Mesothelial cell of epicardium (in vitro differentiated cells): ENCODE results near the gene NCKAP1. TPM values are rescaled to one million over a fixed set of nuclear protein-coding genes. Genes with fewer than 3 reads are reported as not detected.
A peak's percentile ranks its signal among the peaks of the same experiment; 100 is the strongest.
"Not testable (repeated sequence)": the region's sequence is repeated elsewhere in the genome, so short reads cannot be mapped to it uniquely, and the experiment has no call there.

Source experiments
- DNase-seq, 2 experiments: peaks; one replicate each; pipeline ENCODE4 v3.0.0; 2021; ENCODE audit warnings: low spot score in 2 of 2; ENCODE audit not compliant: unreplicated experiment in 2 of 2
- H3K27ac Mint-ChIP-seq: 2 replicates; pipeline ENCODE4 v1.8.0; 2021; ENCODE audit warnings: mixed read lengths
- H3K27me3 Mint-ChIP-seq: 2 replicates; pipeline ENCODE4 v1.8.0; 2021; ENCODE audit warnings: low read depth, mixed read lengths
- H3K36me3 Mint-ChIP-seq: 2 replicates; pipeline ENCODE4 v1.8.0; 2021; ENCODE audit warnings: mixed read lengths
- H3K4me1 Mint-ChIP-seq: 2 replicates; pipeline ENCODE4 v1.8.0; 2021; ENCODE audit warnings: mixed read lengths
- H3K4me3 Mint-ChIP-seq: 2 replicates; pipeline ENCODE4 v1.8.0; 2021; ENCODE audit warnings: mild to moderate bottlenecking, moderate library complexity, mixed read lengths
- H3K9me3 Mint-ChIP-seq: 2 replicates; pipeline ENCODE4 v1.8.0; 2021; ENCODE audit warnings: mixed read lengths
- total RNA-seq: library from RNA; stranded (reverse); gene quantifications from 3 replicates; pipeline ENCODE4 v1.2.1, GENCODE V29; 2021
- TF ChIP-seq, protein P1 (sequence below): fragments of 200-600 bp; sonication (generic); IDR thresholded peaks from one replicate; pipeline ENCODE4 v1.5.0; 2021; ENCODE audit warnings: antibody characterized with exemption; ENCODE audit not compliant: unreplicated experiment

Gene NCKAP1
- total RNA-seq, 1 donor from 2014 or later, result 104 TPM

DNA sequence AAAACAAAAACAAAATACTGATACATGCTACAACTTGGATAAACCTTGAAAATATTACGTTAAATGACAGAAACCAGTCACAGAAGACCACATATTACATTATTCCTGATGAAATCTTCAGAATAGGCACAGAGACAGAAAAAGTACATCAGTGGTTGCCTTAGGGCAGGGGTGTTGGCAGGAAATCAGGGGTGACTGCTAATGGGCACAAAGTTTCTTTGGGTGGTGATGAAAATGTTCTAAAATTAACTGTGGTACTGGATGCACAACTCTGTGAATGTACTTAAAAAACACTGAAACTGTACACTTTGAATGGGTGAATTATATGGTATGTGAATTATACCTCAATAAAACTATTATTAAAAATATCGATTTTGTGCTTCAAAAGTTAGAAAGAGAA lies 16.6 kb downstream of the NCKAP1 start:
- peaks cover 30% of the 10 kb centered on the region for H3K36me3 Mint-ChIP-seq
- H3K4me3 Mint-ChIP-seq, result no peak overlapping the region
- no peaks in the 10 kb centered on the region for H3K27me3 Mint-ChIP-seq
- H3K9me3 Mint-ChIP-seq, result peaks cover 8% of the 10 kb centered on the region
- DNase-seq, result no peak
- peaks cover 6% of the 10 kb centered on the region for H3K4me1 Mint-ChIP-seq
- TF ChIP-seq, protein P1, sequence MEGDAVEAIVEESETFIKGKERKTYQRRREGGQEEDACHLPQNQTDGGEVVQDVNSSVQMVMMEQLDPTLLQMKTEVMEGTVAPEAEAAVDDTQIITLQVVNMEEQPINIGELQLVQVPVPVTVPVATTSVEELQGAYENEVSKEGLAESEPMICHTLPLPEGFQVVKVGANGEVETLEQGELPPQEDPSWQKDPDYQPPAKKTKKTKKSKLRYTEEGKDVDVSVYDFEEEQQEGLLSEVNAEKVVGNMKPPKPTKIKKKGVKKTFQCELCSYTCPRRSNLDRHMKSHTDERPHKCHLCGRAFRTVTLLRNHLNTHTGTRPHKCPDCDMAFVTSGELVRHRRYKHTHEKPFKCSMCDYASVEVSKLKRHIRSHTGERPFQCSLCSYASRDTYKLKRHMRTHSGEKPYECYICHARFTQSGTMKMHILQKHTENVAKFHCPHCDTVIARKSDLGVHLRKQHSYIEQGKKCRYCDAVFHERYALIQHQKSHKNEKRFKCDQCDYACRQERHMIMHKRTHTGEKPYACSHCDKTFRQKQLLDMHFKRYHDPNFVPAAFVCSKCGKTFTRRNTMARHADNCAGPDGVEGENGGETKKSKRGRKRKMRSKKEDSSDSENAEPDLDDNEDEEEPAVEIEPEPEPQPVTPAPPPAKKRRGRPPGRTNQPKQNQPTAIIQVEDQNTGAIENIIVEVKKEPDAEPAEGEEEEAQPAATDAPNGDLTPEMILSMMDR, result no peak
- H3K27ac Mint-ChIP-seq, result no peak overlapping the region

GRCh38 chr2:183019718-183020442 lies 18.4 kb downstream of the NCKAP1 start:
- DNase-seq, result no peak
- no peak overlapping the region for H3K27ac Mint-ChIP-seq
- no peaks in the 10 kb centered on the region for H3K27me3 Mint-ChIP-seq
- H3K4me3 Mint-ChIP-seq, result no peak overlapping the region
- peaks cover 8% of the 10 kb centered on the region for H3K9me3 Mint-ChIP-seq
- H3K36me3 Mint-ChIP-seq, result peaks cover 33% of the 10 kb centered on the region
- H3K4me1 Mint-ChIP-seq, result peaks cover 5% of the 10 kb centered on the region
- TF ChIP-seq, protein P1, result no peak

GRCh38 chr2:183017845-183018244 lies 20.4 kb downstream of the NCKAP1 start:
- not testable (repeated sequence) for H3K27me3 Mint-ChIP-seq, H3K4me1 Mint-ChIP-seq, H3K27ac Mint-ChIP-seq, H3K9me3 Mint-ChIP-seq, H3K4me3 Mint-ChIP-seq, DNase-seq
- peaks cover 32% of the 10 kb centered on the region for H3K36me3 Mint-ChIP-seq

GRCh38 chr2:183014005-183014404 lies 24.3 kb downstream of the NCKAP1 start:
- Mint-ChIP-seq H3K36me3 (peaks cover 12% of the 10 kb centered on the region), H3K27me3 (no peaks in the 10 kb centered on the region), H3K4me3 (no peak overlapping the region), H3K27ac (no peak overlapping the region), H3K4me1 (peaks cover 4% of the 10 kb centered on the region), H3K9me3 (no peaks in the 10 kb centered on the region)
- TF ChIP-seq, protein P1, result no peak
- DNase-seq, result no peak

DNA sequence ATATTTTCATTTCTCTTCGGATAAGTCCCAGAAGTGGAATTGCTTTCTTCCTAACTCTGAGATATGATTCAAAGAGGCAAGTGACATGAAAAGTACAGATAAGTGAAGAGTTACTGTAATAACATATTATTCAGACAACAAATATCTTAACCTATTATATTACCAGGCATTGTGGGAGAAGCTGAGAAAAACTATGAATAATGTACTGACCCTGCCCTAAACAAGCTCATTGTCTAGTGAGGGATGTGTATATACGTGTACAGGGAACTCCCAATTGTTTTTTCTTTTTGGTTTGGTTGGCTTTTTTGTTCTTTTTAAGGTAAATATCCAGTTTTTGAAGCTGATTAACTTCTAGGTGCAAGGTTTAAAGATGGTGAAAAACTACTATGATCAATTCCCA lies 26.5 kb downstream of the NCKAP1 start:
- Mint-ChIP-seq H3K4me3 (no peak overlapping the region), H3K4me1 (peaks cover 4% of the 10 kb centered on the region), H3K27ac (no peak overlapping the region), H3K9me3 (no peaks in the 10 kb centered on the region), H3K36me3 (peaks cover 4% of the 10 kb centered on the region), H3K27me3 (no peaks in the 10 kb centered on the region)
- TF ChIP-seq, protein P1, result no peak
- DNase-seq, result no peak

DNA sequence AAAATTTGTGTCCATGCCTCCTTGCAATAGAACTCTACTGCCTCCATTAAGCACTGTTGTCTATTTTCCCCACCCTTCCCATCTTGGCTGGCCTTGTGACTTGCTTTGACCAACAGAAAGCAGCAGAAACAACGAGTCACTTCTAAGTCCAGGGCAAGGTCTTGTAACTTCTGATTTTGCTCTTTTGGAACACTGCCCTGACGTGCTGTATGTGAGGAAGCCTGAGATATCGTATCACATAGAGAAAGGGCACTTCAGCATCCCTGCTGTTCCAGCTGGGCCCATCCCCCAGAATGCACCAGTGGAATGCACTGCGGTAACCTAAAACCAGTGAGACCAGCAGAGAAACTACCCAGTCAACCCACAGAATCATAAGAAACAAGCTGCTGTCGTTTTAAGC lies 28.1 kb downstream of the NCKAP1 start:
- TF ChIP-seq, protein P1, result no peak
- no peaks in the 10 kb centered on the region for H3K9me3 Mint-ChIP-seq
- H3K36me3 Mint-ChIP-seq, result no peaks in the 10 kb centered on the region
- peak overlapping the region; percentile 9 for H3K27ac Mint-ChIP-seq
- H3K27me3 Mint-ChIP-seq, result no peaks in the 10 kb centered on the region
- H3K4me1 Mint-ChIP-seq, result peaks cover 4% of the 10 kb centered on the region
- no peak overlapping the region for H3K4me3 Mint-ChIP-seq
- DNase-seq, result no peak
